ENCODE data around the gene GAB1. TPM values are rescaled to one million over a fixed set of nuclear protein-coding genes. Genes with fewer than 3 reads are reported as not detected.
"Not testable (repeated sequence)": the region's sequence is repeated elsewhere in the genome, so short reads cannot be mapped to it uniquely, and the experiment has no call there.

GAB1 gene
- total RNA-seq, 5 donors from 2014 or later (not counting 1 experiment from before 2014, with no cell fraction given), result 0.20 to 1.7 (median 0.96) TPM

- no peak overlapping the region for H3K4me3 ChIP-seq (ENCODE audit: control insufficient read depth in 1 of 2, extremely low read depth in 1 of 2, low read length in 1 of 2)
- no peaks in the 10 kb centered on the region for H3K9me3 ChIP-seq
- H3K36me3 ChIP-seq (ENCODE audit: control insufficient read depth in 2 of 2, extremely low read depth in 1 of 2, insufficient read depth in 1 of 2, low read length in 1 of 2), result no peaks in the 10 kb centered on the region
- no peak overlapping the region for H3K27ac Mint-ChIP-seq
- peaks cover 12% of the 10 kb centered on the region in 2 donors for H3K27me3 Mint-ChIP-seq
- no peak overlapping the region for H3K4me3 Mint-ChIP-seq
- no peak overlapping the region for H3K27ac ChIP-seq (ENCODE audit: low read length)
- no peaks in the 10 kb centered on the region for H3K4me1 ChIP-seq (ENCODE audit: control insufficient read depth in 1 of 2, extremely low read depth in 1 of 2, insufficient read depth in 2 of 2, low read length in 2 of 2)
- DNase-seq (no peak), ATAC-seq (replicated peaks in 1 of 4) (no peak)
- ChIA-PET CTCF (no interaction called here), POLR2A (no interaction called here)
- H3K4me1 Mint-ChIP-seq, result no peaks in the 10 kb centered on the region
- H3K27me3 ChIP-seq (replicated peaks in 1 of 2; ENCODE audit: control insufficient read depth in 2 of 2, extremely low read depth in 1 of 2, insufficient read depth in 2 of 2, low read length in 1 of 2), result peaks cover 0 to 2% of the 10 kb centered on the region in 2 experiments
- no peaks in the 10 kb centered on the region for H3K36me3 Mint-ChIP-seq
- 88% methylated on average over 7 of the region's 7 CpGs for WGBS (ENCODE audit: insufficient coverage)
- no peaks in the 10 kb centered on the region for H3K9me3 Mint-ChIP-seq
Observed at GRCh38 chr4:143348233-143349077, 11.8 kb downstream of the GAB1 start.

GRCh38 chr4:143349858-143350527 is 13.3 kb downstream of the GAB1 start:
- H3K36me3 Mint-ChIP-seq; H3K9me3 ChIP-seq; H3K27me3 ChIP-seq (replicated peaks in 1 of 2; ENCODE audit: control insufficient read depth in 2 of 2, extremely low read depth in 1 of 2, insufficient read depth in 2 of 2, low read length in 1 of 2); CTCF ChIA-PET; H3K36me3 ChIP-seq (ENCODE audit: control insufficient read depth in 2 of 2, extremely low read depth in 1 of 2, insufficient read depth in 1 of 2, low read length in 1 of 2); H3K9me3 Mint-ChIP-seq; ATAC-seq (replicated peaks in 1 of 4); H3K27ac ChIP-seq (ENCODE audit: low read length); H3K4me3 ChIP-seq (ENCODE audit: control insufficient read depth in 1 of 2, extremely low read depth in 1 of 2, low read length in 1 of 2); DNase-seq; H3K4me1 Mint-ChIP-seq; H3K4me3 Mint-ChIP-seq; H3K4me1 ChIP-seq (ENCODE audit: control insufficient read depth in 1 of 2, extremely low read depth in 1 of 2, insufficient read depth in 2 of 2, low read length in 2 of 2); H3K27ac Mint-ChIP-seq; H3K27me3 Mint-ChIP-seq: not testable (repeated sequence)
- WGBS (ENCODE audit: insufficient coverage), result 99% methylated on average over 15 of the region's 25 CpGs
- POLR2A ChIA-PET, result interaction anchor here in 1 of 2 donors (0.7 kb wide), 1 partner anchor 20 kb away, joined by 9 read pairs; no protein-coding TSS in a partner anchor

GRCh38 chr4:143351149-143351691 is 14.5 kb downstream of the GAB1 start:
- Histone ChIP-seq H3K36me3 (ENCODE audit: control insufficient read depth in 2 of 2, extremely low read depth in 1 of 2, insufficient read depth in 1 of 2, low read length in 1 of 2) (no peaks in the 10 kb centered on the region), H3K9me3 (no peaks in the 10 kb centered on the region), H3K4me1 (ENCODE audit: control insufficient read depth in 1 of 2, extremely low read depth in 1 of 2, insufficient read depth in 2 of 2, low read length in 2 of 2) (no peaks in the 10 kb centered on the region), H3K27ac (ENCODE audit: low read length) (no peak overlapping the region), H3K27me3 (replicated peaks in 1 of 2; ENCODE audit: control insufficient read depth in 2 of 2, extremely low read depth in 1 of 2, insufficient read depth in 2 of 2, low read length in 1 of 2) (peaks cover 0 to 2% of the 10 kb centered on the region in 2 experiments), H3K4me3 (ENCODE audit: control insufficient read depth in 1 of 2, extremely low read depth in 1 of 2, low read length in 1 of 2) (no peak overlapping the region)
- Mint-ChIP-seq H3K27me3 (peaks cover 4 to 5% of the 10 kb centered on the region in 2 donors), H3K27ac (no peak overlapping the region), H3K36me3 (no peaks in the 10 kb centered on the region), H3K4me3 (no peak overlapping the region), H3K9me3 (no peaks in the 10 kb centered on the region), H3K4me1 (no peaks in the 10 kb centered on the region)
- ChIA-PET POLR2A (no interaction called here), CTCF (no interaction called here)
- DNase-seq (no peak), ATAC-seq (replicated peaks in 1 of 4) (no peak)
- 96% methylated on average over 15 of the region's 20 CpGs for WGBS (ENCODE audit: insufficient coverage)

GRCh38 chr4:143351774-143352451 is 15.2 kb downstream of the GAB1 start:
- no peak overlapping the region for H3K27ac ChIP-seq (ENCODE audit: low read length)
- H3K27me3 ChIP-seq (replicated peaks in 1 of 2; ENCODE audit: control insufficient read depth in 2 of 2, extremely low read depth in 1 of 2, insufficient read depth in 2 of 2, low read length in 1 of 2), result peaks cover 0 to 2% of the 10 kb centered on the region in 2 experiments
- Mint-ChIP-seq H3K27me3 (peaks cover 2 to 5% of the 10 kb centered on the region in 2 donors), H3K36me3 (no peaks in the 10 kb centered on the region), H3K4me3 (no peak overlapping the region), H3K27ac (no peak overlapping the region), H3K9me3 (no peaks in the 10 kb centered on the region), H3K4me1 (peaks cover 0 to under 1% (median 0%) of the 10 kb centered on the region in 3 donors)
- H3K4me3 ChIP-seq (ENCODE audit: control insufficient read depth in 1 of 2, extremely low read depth in 1 of 2, low read length in 1 of 2), result no peak overlapping the region
- no peak for ATAC-seq (replicated peaks in 1 of 4)
- POLR2A ChIA-PET, result no interaction called here
- no CpG with 5 or more reads among the region's 1 CpG for WGBS (ENCODE audit: insufficient coverage)
- CTCF ChIA-PET, result interaction anchor here in 1 of 2 donors (0.6 kb wide), 1 partner anchor 12 kb away, joined by 6 read pairs; no protein-coding TSS in a partner anchor
- DNase-seq, result no peak
- no peaks in the 10 kb centered on the region for H3K36me3 ChIP-seq (ENCODE audit: control insufficient read depth in 2 of 2, extremely low read depth in 1 of 2, insufficient read depth in 1 of 2, low read length in 1 of 2)
- H3K9me3 ChIP-seq, result no peaks in the 10 kb centered on the region
- no peaks in the 10 kb centered on the region for H3K4me1 ChIP-seq (ENCODE audit: control insufficient read depth in 1 of 2, extremely low read depth in 1 of 2, insufficient read depth in 2 of 2, low read length in 2 of 2)

- Mint-ChIP-seq H3K27me3 (peaks cover 2 to 5% of the 10 kb centered on the region in 2 donors), H3K9me3 (no peaks in the 10 kb centered on the region), H3K36me3 (no peaks in the 10 kb centered on the region), H3K4me3 (no peak overlapping the region), H3K4me1 (peaks cover 0 to 7% (median 3%) of the 10 kb centered on the region in 3 donors), H3K27ac (no peak overlapping the region)
- Histone ChIP-seq H3K4me3 (ENCODE audit: control insufficient read depth in 1 of 2, extremely low read depth in 1 of 2, low read length in 1 of 2) (no peak overlapping the region), H3K36me3 (ENCODE audit: control insufficient read depth in 2 of 2, extremely low read depth in 1 of 2, insufficient read depth in 1 of 2, low read length in 1 of 2) (no peaks in the 10 kb centered on the region), H3K27me3 (replicated peaks in 1 of 2; ENCODE audit: control insufficient read depth in 2 of 2, extremely low read depth in 1 of 2, insufficient read depth in 2 of 2, low read length in 1 of 2) (peaks cover 0 to 2% of the 10 kb centered on the region in 2 experiments), H3K27ac (ENCODE audit: low read length) (no peak overlapping the region), H3K9me3 (no peaks in the 10 kb centered on the region), H3K4me1 (ENCODE audit: control insufficient read depth in 1 of 2, extremely low read depth in 1 of 2, insufficient read depth in 2 of 2, low read length in 2 of 2) (no peaks in the 10 kb centered on the region)
- CTCF ChIA-PET, result no interaction called here
- POLR2A ChIA-PET, result no interaction called here
- DNase-seq (no peak), ATAC-seq (replicated peaks in 1 of 4) (no peak)
- WGBS (ENCODE audit: insufficient coverage), result 91% methylated on average over 2 of the region's 3 CpGs
Observed at GRCh38 chr4:143352720-143353119, 16.0 kb downstream of the GAB1 start.

- peaks cover 2% of the 10 kb centered on the region in 2 donors for H3K27me3 Mint-ChIP-seq
- Histone ChIP-seq H3K27me3 (replicated peaks in 1 of 2; ENCODE audit: control insufficient read depth in 2 of 2, extremely low read depth in 1 of 2, insufficient read depth in 2 of 2, low read length in 1 of 2) (peaks cover 0 to 2% of the 10 kb centered on the region in 2 experiments), H3K4me1 (ENCODE audit: control insufficient read depth in 1 of 2, extremely low read depth in 1 of 2, insufficient read depth in 2 of 2, low read length in 2 of 2) (peaks cover under 1 to 1% of the 10 kb centered on the region in 2 experiments), H3K36me3 (ENCODE audit: control insufficient read depth in 2 of 2, extremely low read depth in 1 of 2, insufficient read depth in 1 of 2, low read length in 1 of 2) (no peaks in the 10 kb centered on the region), H3K4me3 (ENCODE audit: control insufficient read depth in 1 of 2, extremely low read depth in 1 of 2, low read length in 1 of 2) (no peak overlapping the region), H3K27ac (ENCODE audit: low read length) (no peak overlapping the region), H3K9me3 (no peaks in the 10 kb centered on the region)
- whole genome bisulfite sequencing (ENCODE audit: insufficient coverage), result no CpG with 5 or more reads among the region's 2 CpGs
- ATAC-seq (replicated peaks in 1 of 4), result no peak
- CTCF ChIA-PET, result no interaction called here
- peaks cover 4 to 12% (median 8%) of the 10 kb centered on the region in 3 donors for H3K4me1 Mint-ChIP-seq
- no peak overlapping the region for H3K27ac Mint-ChIP-seq
- DNase-seq, result no peak
- no peaks in the 10 kb centered on the region for H3K36me3 Mint-ChIP-seq
- POLR2A ChIA-PET, result no interaction called here
- H3K4me3 Mint-ChIP-seq, result no peak overlapping the region
- no peaks in the 10 kb centered on the region for H3K9me3 Mint-ChIP-seq
Observed at GRCh38 chr4:143353797-143354196, 17.1 kb downstream of the GAB1 start.
